Fibroblast of the aortic adventitia (primary cell): ENCODE results near the gene CHODL. TPM values are rescaled to one million over a fixed set of nuclear protein-coding genes. Genes with fewer than 3 reads are reported as not detected.

Source experiments
- DNase-seq: peaks from one replicate; pipeline ENCODE4 v3.0.0-alpha.2; 2010; ENCODE audit warnings: low read depth
- H3K4me3 ChIP-seq: 2 replicates; pipeline ENCODE4 v1.5.1; 2011; ENCODE audit warnings: low read depth, mild to moderate bottlenecking, control low read depth, low read length, moderate library complexity
- CTCF ChIP-seq: IDR thresholded peaks from 2 replicates; pipeline ENCODE4 v1.5.1; 2011; ENCODE audit warnings: mild to moderate bottlenecking, low read length, control low read depth, inconsistent platforms; ENCODE audit not compliant: insufficient read depth
- total RNA-seq: library from RNA; depleted of rRNA; stranded (reverse); fragments of >200 nt; gene quantifications from 2 replicates; pipeline ENCODE4 v1.2.3, GENCODE V29; 2012; ENCODE audit warnings: low replicate concordance

The CHODL gene
- 1.1 and 5.7 TPM in 2 replicates for total RNA-seq

- no peak for TF ChIP-seq CTCF
- H3K4me3 ChIP-seq, result no peak within 1 kb of the TSS
- DNase-seq, result no peak
These were observed at the start of gene CHODL for GRCh38 chr21:18244671-18245463. CHODL (plus strand) TSS chr21:18244833; CDS start chr21:18245224, 391 bp downstream.

GRCh38 chr21:18204931-18205330 is 39.7 kb upstream of the CHODL start:
- no peak overlapping the region for H3K4me3 ChIP-seq
- DNase-seq, result no peak
- no peak for TF ChIP-seq CTCF

GRCh38 chr21:18218331-18218730 is 26.3 kb upstream of the CHODL start:
- DNase-seq, result no peak
- H3K4me3 ChIP-seq, result no peak overlapping the region
- no peak for TF ChIP-seq CTCF

GRCh38 chr21:18220498-18220897 is 24.1 kb upstream of the CHODL start:
- no peak overlapping the region for H3K4me3 ChIP-seq
- no peak for TF ChIP-seq CTCF
- DNase-seq, result no peak

- H3K4me3 ChIP-seq, result no peak overlapping the region
- TF ChIP-seq CTCF, result no peak
- no peak for DNase-seq
These were observed 22.3 kb upstream of the CHODL start for GRCh38 chr21:18222346-18222745.

GRCh38 chr21:18228060-18228739 is 16.4 kb upstream of the CHODL start:
- TF ChIP-seq CTCF, result no peak
- no peak overlapping the region for H3K4me3 ChIP-seq
- DNase-seq, result no peak
